Tibial nerve (tissue), 4 donors: ENCODE results near the gene HECTD1. TPM values are rescaled to one million over a fixed set of nuclear protein-coding genes. Genes with fewer than 3 reads are reported as not detected.

Experiments
- DNase-seq, 2 donors: peaks; one replicate each; pipeline ENCODE4 v3.0.0-alpha.2; 2019; ENCODE audit warnings: low spot score in 2 of 2
- H3K27ac ChIP-seq, 4 donors: fragments of 200-600 bp; sonication (generic) in 3 of 4; one replicate each; pipeline ENCODE4 v1.5.1; 2017 to 2019; ENCODE audit warnings: mild to moderate bottlenecking in 1 of 4
- H3K27me3 ChIP-seq, 2 donors: fragments of 200-600 bp; sonication (generic) in 1 of 2; one replicate each; pipeline versions ENCODE4 v1.5.1 to v1.6.0; 2017 to 2019
- H3K36me3 ChIP-seq, 3 donors: fragments of 200-600 bp; sonication (generic); one replicate each; pipeline ENCODE4 v1.5.1; 2018 to 2019
- H3K4me1 ChIP-seq, 4 donors: fragments of 200-600 bp; sonication (generic) in 3 of 4; one replicate each; pipeline ENCODE4 v1.5.1; 2017 to 2019
- H3K4me3 ChIP-seq, 4 donors: fragments of 200-600 bp; sonication (generic) in 3 of 4; one replicate each; pipeline ENCODE4 v1.5.1; 2017 to 2019; ENCODE audit warnings: mild to moderate bottlenecking in 1 of 4, moderate library complexity in 1 of 4
- H3K9me3 ChIP-seq, 4 donors: fragments of 200-600 bp; sonication (generic) in 3 of 4; one replicate each; pipeline ENCODE4 v1.5.1; 2017 to 2019
- EP300 ChIP-seq, 2 donors: sonication (generic); formaldehyde crosslinking; IDR thresholded peaks; one replicate each; pipeline ENCODE4 v1.6.1; 2017; ENCODE audit warnings: antibody characterized with exemption in 2 of 2, mild to moderate bottlenecking in 1 of 2
- POLR2A ChIP-seq, 2 donors: fragments of 450-650 bp; IDR thresholded peaks; one replicate each; pipeline ENCODE4 v1.6.1; 2017; ENCODE audit warnings: antibody characterized with exemption in 2 of 2, mild to moderate bottlenecking in 2 of 2, moderate library complexity in 2 of 2
- WGBS, 2 donors: methylation state at CpG; one replicate each; pipeline ENCODE4 v1.1.5; 2018; 5-methylcytosine and 5-hydroxymethylcytosine counted together
- total RNA-seq, 4 donors: library from RNA; depleted of rRNA; stranded (reverse); fragments of >200 nt; gene quantifications; one replicate each; pipeline ENCODE4 v1.1.0, GENCODE V29; 2016
- TF ChIP-seq, protein P1 (sequence below), 5 experiments: fragments of 200-600 bp in 3 of 5; fragments of 450-650 bp in 2 of 5; sonication (generic) in 3 of 5; IDR thresholded peaks; one replicate each; pipeline ENCODE4 v1.5.1; 2016 to 2019; ENCODE audit warnings: antibody characterized with exemption in 5 of 5, mild to moderate bottlenecking in 3 of 5, moderate library complexity in 2 of 5

Gene HECTD1
- total RNA-seq, 4 donors from 2014 or later: 183 to 225 (median 207) TPM

DNA sequence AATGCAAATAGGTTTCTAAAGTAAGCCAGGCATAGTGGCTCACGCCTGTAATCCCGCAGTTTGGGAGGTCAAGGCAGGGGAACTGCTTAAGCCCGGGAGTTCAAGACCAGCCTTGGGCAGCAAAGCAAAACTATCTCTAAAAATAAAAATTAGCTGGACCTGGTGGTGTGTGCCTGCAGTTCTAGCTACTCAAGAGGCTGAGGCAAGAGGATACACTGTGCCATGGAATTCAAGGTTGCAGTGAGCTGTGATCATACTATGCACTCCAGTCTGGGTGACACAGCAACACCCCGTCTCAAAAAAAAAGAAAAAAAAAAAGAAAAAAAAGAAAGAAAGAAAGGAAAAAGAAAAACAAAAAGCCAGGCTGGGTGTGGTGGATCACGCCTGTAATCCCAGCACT, 46.3 kb downstream of the HECTD1 start:
- no peaks in the 10 kb centered on the region for H3K9me3 ChIP-seq
- WGBS, 2 donors: 91 to 95% methylated on average over 5 of the region's 5 CpGs
- no peak overlapping the region for H3K27ac ChIP-seq
- no peak overlapping the region for H3K4me3 ChIP-seq
- TF ChIP-seq, protein P1, sequence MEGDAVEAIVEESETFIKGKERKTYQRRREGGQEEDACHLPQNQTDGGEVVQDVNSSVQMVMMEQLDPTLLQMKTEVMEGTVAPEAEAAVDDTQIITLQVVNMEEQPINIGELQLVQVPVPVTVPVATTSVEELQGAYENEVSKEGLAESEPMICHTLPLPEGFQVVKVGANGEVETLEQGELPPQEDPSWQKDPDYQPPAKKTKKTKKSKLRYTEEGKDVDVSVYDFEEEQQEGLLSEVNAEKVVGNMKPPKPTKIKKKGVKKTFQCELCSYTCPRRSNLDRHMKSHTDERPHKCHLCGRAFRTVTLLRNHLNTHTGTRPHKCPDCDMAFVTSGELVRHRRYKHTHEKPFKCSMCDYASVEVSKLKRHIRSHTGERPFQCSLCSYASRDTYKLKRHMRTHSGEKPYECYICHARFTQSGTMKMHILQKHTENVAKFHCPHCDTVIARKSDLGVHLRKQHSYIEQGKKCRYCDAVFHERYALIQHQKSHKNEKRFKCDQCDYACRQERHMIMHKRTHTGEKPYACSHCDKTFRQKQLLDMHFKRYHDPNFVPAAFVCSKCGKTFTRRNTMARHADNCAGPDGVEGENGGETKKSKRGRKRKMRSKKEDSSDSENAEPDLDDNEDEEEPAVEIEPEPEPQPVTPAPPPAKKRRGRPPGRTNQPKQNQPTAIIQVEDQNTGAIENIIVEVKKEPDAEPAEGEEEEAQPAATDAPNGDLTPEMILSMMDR (IDR thresholded peaks at IDR 0.05): no peak
- TF ChIP-seq EP300 (IDR thresholded peaks at IDR 0.05): no peak
- TF ChIP-seq POLR2A (IDR thresholded peaks at IDR 0.05): no peak
- DNase-seq: no peak
- no peaks in the 10 kb centered on the region for H3K27me3 ChIP-seq
- H3K36me3 ChIP-seq: peaks cover 0 to 79% (median 0%) of the 10 kb centered on the region in 3 donors
- H3K4me1 ChIP-seq: peaks cover 0 to 11% (median 0%) of the 10 kb centered on the region in 4 donors

DNA sequence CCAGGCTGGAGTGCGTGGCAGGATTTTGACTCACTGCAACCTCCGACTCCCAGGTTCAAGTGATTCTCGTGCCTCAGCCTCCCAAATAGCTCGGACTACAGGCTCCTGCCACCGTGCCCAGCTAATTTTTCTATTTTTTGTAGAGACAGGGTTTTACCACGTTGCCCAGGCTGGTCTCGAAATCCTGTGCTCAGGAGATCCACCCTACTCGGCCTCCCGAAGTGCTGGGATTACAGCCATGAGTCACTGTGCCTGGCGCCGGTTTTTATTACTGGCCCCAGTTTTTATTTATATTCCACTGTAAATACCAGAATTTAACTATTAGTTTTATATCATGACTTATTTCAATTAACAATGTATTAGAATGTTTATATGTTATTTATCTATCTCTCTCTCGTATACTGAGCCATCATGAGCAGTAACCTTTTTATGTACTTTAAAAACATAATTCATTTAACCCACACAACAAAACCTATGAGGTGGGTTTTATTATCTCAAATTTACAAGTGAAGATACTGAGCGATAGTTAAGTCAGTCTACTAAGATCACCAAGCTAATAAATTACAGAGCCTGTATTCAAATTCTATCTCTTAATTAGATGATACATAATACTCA, 47.8 kb downstream of the HECTD1 start:
- H3K4me3 ChIP-seq: no peak overlapping the region
- no peak for DNase-seq
- no peak overlapping the region for H3K27ac ChIP-seq
- no peaks in the 10 kb centered on the region for H3K4me1 ChIP-seq
- 84 to 89% methylated on average over 13 of the region's 13 CpGs for WGBS, 2 donors
- no peaks in the 10 kb centered on the region for H3K9me3 ChIP-seq
- no peaks in the 10 kb centered on the region for H3K27me3 ChIP-seq
- peaks cover 0 to 79% (median 0%) of the 10 kb centered on the region in 3 donors for H3K36me3 ChIP-seq
- no peak for TF ChIP-seq EP300 (IDR thresholded peaks at IDR 0.05)
- TF ChIP-seq, protein P1 (IDR thresholded peaks at IDR 0.05): no peak
- TF ChIP-seq POLR2A (IDR thresholded peaks at IDR 0.05): no peak

DNA sequence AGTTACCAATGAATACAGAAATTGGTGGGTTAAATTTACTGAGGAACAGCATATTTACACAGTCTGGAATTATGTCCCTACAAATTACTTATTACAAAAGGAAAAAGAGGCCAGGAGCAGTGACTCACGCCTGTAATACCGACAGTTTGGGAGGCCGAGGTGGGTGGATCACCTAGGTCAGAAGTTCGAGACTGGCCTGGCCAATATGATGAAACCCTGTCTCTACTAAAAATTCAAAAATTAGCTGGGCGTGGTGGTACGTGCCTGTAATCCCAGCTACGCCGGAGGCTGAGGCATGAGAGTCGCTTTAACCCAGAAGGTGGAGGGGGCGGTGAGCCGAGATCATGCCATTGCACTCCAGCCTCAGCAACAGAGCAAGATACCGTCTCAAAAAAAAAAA, 52.6 kb downstream of the HECTD1 start:
- no peaks in the 10 kb centered on the region for H3K27me3 ChIP-seq
- DNase-seq: no peak
- H3K4me3 ChIP-seq: no peak overlapping the region
- no peak for TF ChIP-seq POLR2A (IDR thresholded peaks at IDR 0.05)
- TF ChIP-seq EP300 (IDR thresholded peaks at IDR 0.05): no peak
- TF ChIP-seq, protein P1 (IDR thresholded peaks at IDR 0.05): no peak
- WGBS, 2 donors: 66 to 72% methylated on average over 12 of the region's 12 CpGs
- no peaks in the 10 kb centered on the region for H3K4me1 ChIP-seq
- H3K27ac ChIP-seq: no peak overlapping the region
- no peaks in the 10 kb centered on the region for H3K9me3 ChIP-seq
- H3K36me3 ChIP-seq: peaks cover 0 to 75% (median 6%) of the 10 kb centered on the region in 3 donors

DNA sequence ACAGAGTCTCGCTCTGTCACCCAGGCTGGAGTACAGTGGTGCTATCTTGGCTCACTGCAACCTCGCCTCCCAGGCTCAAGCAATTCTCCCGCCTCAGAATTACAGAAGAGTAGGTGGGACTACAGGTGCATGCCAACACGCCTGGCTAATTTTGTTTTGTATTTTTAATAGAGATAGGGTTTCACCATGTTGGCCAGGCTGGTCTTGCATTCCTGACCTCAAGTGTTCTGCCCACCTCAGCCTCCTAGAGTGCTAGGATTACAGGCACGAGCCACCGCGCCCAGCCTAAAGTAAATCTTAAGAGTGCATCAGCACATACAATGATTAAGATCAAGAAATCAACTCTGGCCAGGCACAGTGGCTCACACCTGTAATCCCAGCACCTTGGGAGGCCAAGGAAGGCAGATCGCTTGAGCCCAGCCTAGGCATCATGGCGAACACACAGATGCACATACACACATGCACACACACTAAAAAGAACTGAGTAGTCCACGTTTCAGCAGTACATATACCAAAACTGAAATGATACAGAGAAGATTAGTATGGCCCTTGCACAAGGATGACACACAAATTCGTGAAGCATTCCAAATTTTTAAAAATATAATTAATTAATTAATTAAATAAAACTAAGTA, 65.0 kb downstream of the HECTD1 start:
- peaks cover 0 to 95% (median 8%) of the 10 kb centered on the region in 3 donors for H3K36me3 ChIP-seq
- WGBS, 2 donors: 96% methylated on average over 11 of the region's 11 CpGs
- H3K4me1 ChIP-seq: no peaks in the 10 kb centered on the region
- DNase-seq: no peak
- H3K9me3 ChIP-seq: no peaks in the 10 kb centered on the region
- H3K27ac ChIP-seq: no peak overlapping the region
- no peaks in the 10 kb centered on the region for H3K27me3 ChIP-seq
- TF ChIP-seq POLR2A (IDR thresholded peaks at IDR 0.05): no peak
- TF ChIP-seq, protein P1 (IDR thresholded peaks at IDR 0.05): no peak
- no peak for TF ChIP-seq EP300 (IDR thresholded peaks at IDR 0.05)
- no peak overlapping the region for H3K4me3 ChIP-seq

DNA sequence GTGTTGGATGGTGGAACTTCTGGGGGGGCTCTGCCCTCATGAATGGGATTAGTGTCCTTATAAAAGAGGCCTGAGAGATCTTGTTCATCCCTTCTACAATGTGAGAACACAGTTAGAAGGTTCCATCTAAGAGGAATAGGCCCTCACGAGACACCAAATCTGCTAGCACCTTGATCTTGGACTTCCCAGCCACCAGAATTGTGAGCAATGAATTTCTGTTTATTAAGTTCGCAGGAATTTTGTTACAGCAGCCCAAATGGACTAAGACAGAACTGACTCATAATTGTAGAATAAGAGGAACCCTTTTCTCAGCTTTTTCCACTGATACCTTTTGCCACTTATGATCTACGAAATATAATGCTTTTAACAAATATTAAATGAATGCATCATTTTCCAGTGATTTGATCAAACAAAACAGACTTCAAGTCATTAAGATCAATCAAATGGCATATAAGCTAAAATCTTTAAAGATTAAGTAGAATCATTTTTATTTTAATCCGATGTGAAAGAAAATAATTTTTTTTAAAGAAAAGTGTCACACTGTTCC, 68.2 kb downstream of the HECTD1 start:
- DNase-seq: no peak
- Histone ChIP-seq H3K27me3 (no peaks in the 10 kb centered on the region), H3K4me1 (no peaks in the 10 kb centered on the region), H3K9me3 (no peaks in the 10 kb centered on the region), H3K4me3 (no peak overlapping the region), H3K36me3 (peaks cover 0 to 97% (median 8%) of the 10 kb centered on the region in 3 donors), H3K27ac (no peak overlapping the region)
- 96 to 98% methylated on average over 4 of the region's 4 CpGs for whole genome bisulfite sequencing, 2 donors
- TF ChIP-seq POLR2A (IDR thresholded peaks at IDR 0.05) (no peak), EP300 (IDR thresholded peaks at IDR 0.05) (no peak)
- TF ChIP-seq, protein P1 (IDR thresholded peaks at IDR 0.05): no peak
